GM18951 (cell line): ENCODE results near the gene FLRT1.
"Not testable (repeated sequence)": the region's sequence is repeated elsewhere in the genome, so short reads cannot be mapped to it uniquely, and the experiment has no call there.

Source experiments
- POLR2A ChIP-seq: IDR thresholded peaks from 4 replicates; pipeline ENCODE4 v1.6.1; 2011; ENCODE audit warnings: mild to moderate bottlenecking; ENCODE audit not compliant: insufficient read length, insufficient read depth; ENCODE audit errors: extremely low read depth
- in situ Hi-C: fragments of 300-500 bp; cut with MboI; formaldehyde crosslinking; loops from one replicate; pipeline ENCODE4 v1.12.0; 2022; ENCODE audit warnings: low sequenced_read_pairs, mixed read lengths, inconsistent platforms; ENCODE audit not compliant: unreplicated experiment

Gene FLRT1

DNA sequence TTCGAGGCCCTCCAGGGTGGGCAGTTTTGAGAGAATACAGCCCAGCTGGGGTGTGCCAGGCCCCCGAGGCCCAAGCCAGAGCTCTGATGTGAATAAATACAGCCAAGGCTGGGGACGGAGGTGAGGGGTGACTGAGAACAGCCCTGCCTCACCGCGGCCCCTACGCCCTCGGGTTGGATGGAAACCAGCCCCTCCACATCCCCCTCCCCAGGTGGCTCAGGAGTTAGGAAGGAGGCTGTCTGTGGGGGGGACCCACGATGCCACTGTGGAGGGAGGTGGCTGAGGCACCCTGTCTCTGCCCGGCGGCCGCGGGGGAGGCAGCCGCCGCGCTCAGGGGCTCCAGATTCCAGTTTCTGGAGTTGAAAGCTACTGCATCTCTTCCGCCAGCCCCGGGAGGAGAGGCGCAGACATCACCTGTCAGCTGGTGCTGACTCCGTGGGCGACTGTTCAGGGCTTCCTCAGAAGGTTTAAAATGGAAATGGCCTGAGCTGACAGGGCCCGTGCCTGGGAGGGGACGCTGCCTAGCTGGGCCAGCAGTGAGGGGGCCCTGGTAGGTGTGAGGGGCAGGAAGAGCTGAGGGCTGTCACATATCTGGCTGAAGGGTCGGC lies 1.4 kb downstream of the FLRT1 start:
- no peak for TF ChIP-seq POLR2A
- in situ Hi-C loops = no loop called here

DNA sequence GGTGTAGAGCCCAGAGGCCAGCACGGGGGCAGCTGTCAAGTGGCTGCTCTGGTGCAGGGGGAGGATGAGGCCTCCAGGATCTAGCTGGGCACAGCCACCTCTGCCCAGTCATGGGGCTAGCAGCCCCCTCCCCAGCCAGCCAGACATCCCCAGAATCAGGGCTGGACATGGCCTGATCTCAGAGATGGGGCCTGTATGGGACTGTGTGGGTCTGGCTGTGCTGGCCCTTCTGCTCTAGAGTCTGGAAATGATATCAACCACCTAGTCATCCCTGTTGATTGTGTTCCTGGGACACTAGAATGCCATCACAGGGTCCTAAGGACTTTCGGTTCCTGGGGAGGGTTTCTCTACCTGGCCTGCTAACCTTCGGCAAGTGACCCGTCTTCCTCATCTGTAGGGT lies 2.8 kb downstream of the FLRT1 start:
- TF ChIP-seq POLR2A = no peak
- in situ Hi-C loops = no loop called here

DNA sequence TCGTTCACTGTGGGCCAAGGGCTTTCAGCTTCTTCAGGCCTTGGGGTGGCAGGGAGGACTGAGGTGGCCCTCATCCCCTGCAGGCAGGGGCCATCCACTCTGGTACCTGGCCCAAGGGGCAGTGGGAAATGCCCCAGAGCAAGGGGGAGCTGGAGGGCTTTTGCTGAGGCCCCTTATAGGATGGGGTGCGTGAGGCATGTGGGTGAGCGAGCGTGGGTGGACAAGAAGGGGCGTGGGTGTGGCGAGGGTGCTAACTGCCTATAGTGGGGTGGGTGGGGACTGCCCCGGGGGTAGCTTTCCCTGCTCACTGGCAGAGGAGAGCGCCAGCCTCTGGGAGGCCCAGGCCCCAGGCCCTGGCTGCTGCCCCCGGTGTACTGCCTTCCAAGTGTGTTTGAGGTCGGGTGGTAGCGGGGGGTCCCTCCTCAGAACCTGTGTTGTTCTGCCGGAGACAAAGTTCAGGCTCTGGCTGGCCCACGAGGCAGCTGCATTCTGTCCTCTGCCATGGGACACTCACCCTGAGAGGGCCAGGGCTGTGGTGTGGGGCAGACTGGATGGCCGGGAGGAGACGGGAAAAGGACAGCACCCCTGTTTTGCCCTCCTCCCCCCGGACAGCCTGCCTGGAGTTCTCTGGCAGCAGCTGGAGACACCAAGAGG lies 3.4 kb downstream of the FLRT1 start:
- in situ Hi-C loops = no loop called here
- no peak for TF ChIP-seq POLR2A

DNA sequence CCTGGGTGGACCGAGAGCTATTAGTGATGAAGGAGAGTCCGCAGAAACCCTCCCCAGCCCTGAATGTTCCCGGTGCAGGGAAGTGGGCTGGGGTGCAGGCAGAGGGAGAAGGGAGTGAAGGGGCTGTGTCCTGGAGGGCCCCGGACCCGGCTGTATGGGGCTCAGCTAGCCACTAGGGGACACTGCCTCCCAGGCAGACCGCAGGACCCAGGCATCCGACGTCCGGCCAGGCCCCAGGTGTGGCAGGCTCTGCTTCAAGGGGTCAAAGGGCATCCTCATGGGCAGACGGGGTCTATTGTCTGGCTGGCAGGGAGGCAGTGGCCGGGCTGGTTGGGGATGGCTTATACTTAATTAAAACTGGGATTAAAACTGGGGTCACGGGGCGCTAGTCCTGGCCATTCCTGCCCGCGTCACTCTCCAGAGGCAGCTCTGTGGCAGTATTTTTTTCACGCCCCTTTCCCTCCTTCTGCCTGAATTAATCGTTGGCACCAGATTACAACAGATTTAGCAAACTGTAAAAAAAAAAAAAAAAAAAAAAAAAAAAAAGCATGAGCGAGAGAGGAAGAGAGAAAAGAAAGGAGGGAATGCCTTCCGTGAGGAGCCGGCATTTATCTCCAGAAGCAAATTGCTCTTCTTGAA lies 5.1 kb downstream of the FLRT1 start:
- TF ChIP-seq POLR2A = no peak
- in situ Hi-C loops = no loop called here

DNA sequence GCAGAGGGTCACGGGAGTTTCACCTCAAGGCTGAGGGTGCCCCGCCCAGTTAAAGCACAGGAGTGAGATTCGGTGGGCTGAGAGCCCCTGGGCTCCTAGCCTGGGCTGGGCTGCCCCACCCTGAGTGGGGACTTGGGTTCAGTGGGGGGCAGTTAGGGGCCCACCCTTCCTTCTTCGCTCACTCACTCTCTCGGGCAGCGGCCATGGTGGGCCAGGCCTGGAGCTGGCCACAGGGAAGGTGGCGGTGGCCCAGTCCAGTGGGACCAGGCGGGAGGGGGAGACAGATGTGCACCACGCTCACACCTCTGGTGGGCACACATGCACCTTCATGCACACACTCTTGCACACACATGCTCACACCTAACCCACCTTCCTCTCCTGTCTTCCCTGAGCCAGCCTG lies 6.1 kb downstream of the FLRT1 start:
- no peak for TF ChIP-seq POLR2A
- in situ Hi-C loops = no loop called here

DNA sequence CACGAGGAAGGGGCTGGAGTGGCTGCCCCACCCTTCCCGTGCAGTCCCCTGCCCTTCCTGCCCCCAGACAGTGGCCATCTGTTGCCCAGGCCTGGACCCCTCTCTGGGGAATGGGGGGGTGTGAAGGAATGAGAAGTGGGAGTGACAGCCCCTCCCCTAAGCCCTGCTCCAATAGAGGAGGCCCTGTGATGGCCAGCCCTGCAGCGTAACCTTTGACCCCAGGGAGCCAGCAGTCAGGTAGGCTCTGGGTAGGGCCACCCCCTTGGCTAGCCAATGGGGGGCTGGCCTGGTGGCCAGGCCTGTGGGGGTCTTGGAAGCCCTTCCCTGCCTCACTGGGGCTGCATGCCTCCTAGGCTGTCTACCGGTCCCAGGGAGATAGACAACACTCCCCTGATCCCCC lies 6.6 kb downstream of the FLRT1 start:
- TF ChIP-seq POLR2A = no peak
- in situ Hi-C loops = no loop called here

DNA sequence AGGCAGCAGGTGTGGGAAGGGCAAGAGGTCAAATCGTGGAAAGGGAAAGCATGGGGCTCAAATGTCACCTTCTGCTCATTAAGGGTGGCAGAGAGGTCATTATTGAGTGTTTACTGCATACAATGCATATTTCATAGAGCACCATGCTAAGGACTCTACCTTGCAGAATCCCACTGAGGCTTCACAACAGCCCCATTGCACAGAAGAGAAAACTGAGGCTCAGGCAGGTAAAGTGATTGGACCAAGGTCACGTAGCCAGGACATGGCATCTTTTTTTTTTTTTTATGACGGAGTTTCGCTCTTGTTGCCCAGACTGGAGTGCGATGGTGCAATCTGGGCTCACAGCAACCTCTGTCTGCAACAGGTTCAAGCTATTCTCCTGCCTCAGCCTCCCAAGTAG lies 7.8 kb downstream of the FLRT1 start:
- in situ Hi-C loops = no loop called here
- TF ChIP-seq POLR2A = no peak

DNA sequence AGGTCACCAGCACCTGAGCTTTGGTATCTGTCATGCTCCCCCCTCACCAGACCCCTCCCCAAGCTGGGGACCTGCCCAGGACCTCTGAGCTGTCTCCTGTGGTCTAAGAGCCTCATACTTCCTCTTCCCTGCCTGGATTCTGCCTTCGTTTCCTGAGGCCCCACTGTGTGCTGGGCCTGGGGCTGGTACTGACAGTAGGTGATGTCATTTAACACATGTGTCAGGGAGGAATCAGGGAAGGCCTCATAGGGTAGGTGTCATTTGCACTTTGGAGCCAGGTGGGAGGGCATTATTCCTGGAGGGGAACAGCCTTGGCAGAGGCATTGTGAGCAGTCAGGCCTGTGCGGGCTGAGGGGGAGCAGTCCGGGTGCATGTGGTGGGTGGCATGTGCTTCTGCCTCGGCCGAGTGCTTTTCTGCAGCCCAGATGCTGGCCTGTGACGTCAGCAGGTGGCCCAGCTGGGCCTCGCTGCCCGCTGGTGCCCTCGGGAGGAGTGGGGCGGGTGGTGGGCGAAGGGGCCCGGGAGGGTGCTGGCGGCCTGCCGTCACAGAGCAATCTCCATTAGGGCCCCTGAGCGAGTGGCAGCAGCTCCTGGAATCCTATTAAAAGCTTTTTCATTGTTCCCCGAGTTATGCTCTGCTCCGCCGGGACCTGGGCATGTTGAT lies 9.1 kb downstream of the FLRT1 start:
- TF ChIP-seq POLR2A = no peak
- in situ Hi-C loops = no loop called here

DNA sequence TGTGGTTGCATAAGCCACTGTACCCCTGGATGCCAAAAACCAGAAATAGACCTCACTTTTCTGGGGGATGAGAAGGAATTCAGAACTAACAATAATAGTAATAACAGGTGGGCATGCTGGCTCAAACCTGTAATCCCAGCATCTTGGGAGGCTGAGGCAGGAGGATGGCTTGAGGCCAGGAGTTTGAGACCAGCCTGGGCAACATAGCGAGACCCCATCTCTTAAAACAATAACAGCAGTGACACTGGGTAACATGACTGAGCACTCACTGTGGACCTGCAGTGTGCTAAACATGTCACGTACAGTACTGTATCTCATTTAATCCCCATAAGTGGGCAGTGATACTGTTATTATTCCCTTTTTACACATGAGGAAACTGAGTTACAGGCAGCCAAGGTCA lies 10.0 kb downstream of the FLRT1 start:
- in situ Hi-C loops = no loop called here
- no peak for TF ChIP-seq POLR2A

DNA sequence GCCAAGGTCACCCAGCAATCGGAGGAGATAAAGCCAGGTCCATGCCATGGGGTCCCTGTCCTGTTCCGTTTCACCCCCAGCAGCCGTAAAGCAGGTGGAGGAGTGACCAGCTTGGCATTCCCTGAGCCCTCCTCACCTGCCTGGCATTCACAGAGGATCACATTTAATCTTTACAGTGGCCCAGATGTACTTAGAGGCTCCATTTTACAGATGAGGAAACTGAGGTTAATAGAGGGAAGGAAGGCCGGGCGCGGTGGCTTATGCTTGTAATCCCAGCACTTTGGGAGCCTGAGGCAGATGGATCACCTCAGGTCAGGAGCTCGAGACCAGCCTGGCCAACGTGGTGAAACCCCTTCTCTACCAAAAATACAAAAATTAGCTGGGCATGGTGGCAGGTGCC lies 11.6 kb downstream of the FLRT1 start:
- in situ Hi-C loops = not testable (repeated sequence)

DNA sequence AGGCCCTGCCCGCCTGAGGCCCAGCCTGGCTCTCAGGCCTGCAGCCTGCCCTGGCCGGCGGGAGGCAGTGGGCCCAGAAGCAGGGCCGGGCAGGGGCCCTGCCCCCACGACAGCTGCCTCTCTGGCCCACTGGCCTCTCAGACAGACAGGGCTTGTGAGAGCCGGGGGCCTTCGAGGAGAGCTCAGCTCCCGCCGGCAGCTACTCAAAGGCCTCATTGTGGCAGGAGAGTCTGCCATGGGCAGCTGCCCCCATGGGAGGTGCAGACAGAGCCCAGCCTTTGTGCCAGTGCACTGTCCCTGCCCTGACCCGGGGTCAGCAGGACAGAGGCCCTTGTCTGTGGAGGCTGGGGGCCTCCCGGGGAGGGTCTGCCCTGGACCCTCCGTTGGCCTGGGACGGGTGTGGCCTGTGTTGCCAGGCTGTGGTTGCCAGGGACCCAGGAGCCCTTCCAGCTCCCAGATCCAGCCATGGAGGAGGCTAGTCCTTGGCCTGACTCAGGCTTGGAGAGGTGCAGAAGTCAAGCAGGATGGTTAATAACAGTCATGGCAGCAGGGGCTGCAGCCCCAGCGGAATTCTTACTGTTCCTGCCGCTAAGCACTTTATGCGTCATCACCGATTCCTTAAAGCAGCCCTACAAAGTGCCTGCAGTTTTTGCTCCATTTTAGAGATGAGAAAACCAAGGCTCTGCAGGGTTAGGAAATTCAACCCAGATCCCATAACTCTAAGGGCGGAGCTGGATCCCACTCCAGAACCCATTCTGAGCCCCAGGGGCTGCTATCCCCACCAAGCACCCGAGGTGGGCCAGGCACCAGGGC lies 12.5 kb downstream of the FLRT1 start:
- TF ChIP-seq POLR2A = no peak
- in situ Hi-C loops = no loop called here

DNA sequence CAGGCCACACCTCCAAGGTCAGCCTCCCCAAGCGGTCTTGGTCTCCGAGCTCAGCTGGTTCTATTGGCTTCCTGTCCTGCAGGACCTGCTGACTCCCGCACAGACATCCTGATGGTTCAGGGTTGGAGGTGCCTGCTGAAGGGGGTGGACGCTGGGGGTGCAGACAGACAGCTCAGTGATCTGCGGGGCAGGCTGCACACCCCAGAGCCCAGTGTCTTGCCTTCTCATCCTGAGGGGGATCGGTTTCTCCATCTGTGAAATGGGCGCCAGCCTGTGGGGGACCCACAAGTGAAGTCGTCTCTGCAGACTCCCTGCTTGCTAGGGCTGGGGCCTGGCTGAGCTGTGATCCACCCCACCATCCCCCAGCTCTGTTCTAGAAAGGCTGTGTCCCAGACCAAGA lies 13.8 kb downstream of the FLRT1 start:
- in situ Hi-C loops = no loop called here
- TF ChIP-seq POLR2A = no peak

DNA sequence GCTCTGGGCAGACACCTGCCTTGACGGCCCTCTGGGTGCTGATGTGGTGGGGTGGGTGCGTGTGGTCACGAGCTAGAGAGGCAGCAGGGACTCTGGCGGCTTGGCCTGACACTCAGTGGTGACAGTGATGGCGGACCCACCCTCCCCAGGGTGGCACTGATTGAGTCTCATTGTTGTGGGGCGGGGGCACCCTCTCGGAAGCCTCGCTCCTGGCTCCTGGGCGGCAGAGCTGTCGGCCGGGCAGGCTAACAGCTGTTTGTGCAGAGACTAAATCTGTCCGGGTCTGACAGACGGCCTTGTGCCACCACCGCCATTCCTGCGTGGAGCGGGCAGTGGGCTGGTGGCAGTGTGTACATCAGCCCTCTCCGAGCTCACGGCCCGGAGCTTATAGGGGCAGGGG lies 15.6 kb downstream of the FLRT1 start:
- TF ChIP-seq POLR2A = no peak
- in situ Hi-C loops = no loop called here

DNA sequence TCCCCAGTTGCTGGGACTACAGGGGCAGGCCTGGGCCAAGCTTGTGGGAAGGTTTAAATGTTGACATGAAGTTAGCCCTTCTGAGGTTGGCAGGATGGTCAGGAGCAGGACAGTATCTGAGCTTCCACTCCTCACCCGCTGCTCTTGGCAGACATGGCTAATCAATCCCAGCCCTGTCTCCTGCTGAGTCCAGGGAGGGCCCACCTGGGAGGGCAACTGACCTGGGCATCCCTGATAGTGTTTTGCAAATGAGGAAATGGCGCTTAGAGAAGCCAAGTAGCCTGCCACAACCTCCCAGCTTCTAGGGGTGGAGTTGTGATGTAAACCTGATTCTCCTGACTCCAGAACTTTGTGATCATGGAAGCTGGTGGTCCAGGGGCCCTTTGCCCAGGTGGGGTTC lies 16.7 kb downstream of the FLRT1 start:
- in situ Hi-C loops = no loop called here
- TF ChIP-seq POLR2A = no peak
